ENCODE measurements around the gene BET1. TPM values are rescaled to one million over a fixed set of nuclear protein-coding genes. Genes with fewer than 3 reads are reported as not detected.
A peak's percentile ranks its signal among the peaks of the same experiment; 100 is the strongest.

BET1 gene
- total RNA-seq, 2 experiments from 2014 or later: 14.3 to 31.6 TPM

- H3K4me3 ChIP-seq (ENCODE audit: low read depth, low read length, poor library complexity, severe bottlenecking): peak overlapping the region; percentile 48
- POLR2A ChIA-PET: interaction anchor here (0.7 to 2.0 kb wide), 6 partner anchors 8 to 59 kb away, joined by 3 to 8 read pairs (median 4); no protein-coding TSS in a partner anchor
Observed at GRCh38 chr7:94049615-94050014, 45.5 kb upstream of the BET1 start.

GRCh38 chr7:94048755-94049154 lies 44.6 kb upstream of the BET1 start:
- intact Hi-C loops (cut with micrococcal nuclease; ENCODE audit: unreplicated experiment): no loop called here

More at GRCh38 chr7:94049615-94050014, 45.5 kb upstream of the BET1 start:
- Histone ChIP-seq H3K27ac (ENCODE audit: low read depth, low read length, poor library complexity, severe bottlenecking) (peak overlapping the region; percentile 97), H3K79me2 (ENCODE audit: insufficient read depth, low read depth, low read length) (no peaks in the 10 kb centered on the region), H3K9me3 (ENCODE audit: low read length) (no peaks in the 10 kb centered on the region; the same call in 1 of the 2 replicates), H3K4me1 (ENCODE audit: insufficient read depth, low read length, poor library complexity, severe bottlenecking) (peaks cover 79% of the 10 kb centered on the region), H3K36me3 (ENCODE audit: insufficient read depth, low read length) (no peaks in the 10 kb centered on the region), H3K9me2 (ENCODE audit: insufficient read depth, low read length) (no peaks in the 10 kb centered on the region), H2AFZ (ENCODE audit: low read length) (peak overlapping the region; percentile 63; the same call in 1 of the 2 replicates), H4K20me1 (ENCODE audit: insufficient read depth, low read length) (no peaks in the 10 kb centered on the region), H3K4me2 (ENCODE audit: low read length) (peak overlapping the region; percentile 98)
- intact Hi-C loops (cut with micrococcal nuclease; ENCODE audit: unreplicated experiment): loop anchor here (5.0 to 10.0 kb wide), 2 partner anchors 465 to 1457 kb away; partner anchors contain the start of gene FAM133B
- peak; percentile 64 for DNase-seq (ENCODE audit: low spot score)
- CTCF ChIA-PET (ENCODE audit: unreplicated experiment): no interaction called here
- TF ChIP-seq CTCF (conservative IDR thresholded peaks at IDR 0.05; ENCODE audit: low read length) (no peak), EZH2phosphoT487 (IDR thresholded peaks at IDR 0.05; ENCODE audit: borderline replicate concordance, low read depth, low read length) (no peak)
- TSS peak; percentile 59 for BruUV-seq (replicated peaks)

More at GRCh38 chr7:94048755-94049154, 44.6 kb upstream of the BET1 start:
- Histone ChIP-seq H3K4me1 (ENCODE audit: insufficient read depth, low read length, poor library complexity, severe bottlenecking) (peaks cover 74% of the 10 kb centered on the region), H3K9me2 (ENCODE audit: insufficient read depth, low read length) (no peaks in the 10 kb centered on the region), H4K20me1 (ENCODE audit: insufficient read depth, low read length) (no peaks in the 10 kb centered on the region), H3K4me3 (ENCODE audit: low read depth, low read length, poor library complexity, severe bottlenecking) (no peak overlapping the region), H2AFZ (ENCODE audit: low read length) (peak overlapping the region; percentile 46; the same call in 1 of the 2 replicates), H3K27ac (ENCODE audit: low read depth, low read length, poor library complexity, severe bottlenecking) (peak overlapping the region; percentile 97), H3K79me2 (ENCODE audit: insufficient read depth, low read depth, low read length) (no peaks in the 10 kb centered on the region), H3K36me3 (ENCODE audit: insufficient read depth, low read length) (no peaks in the 10 kb centered on the region), H3K4me2 (ENCODE audit: low read length) (no peak overlapping the region), H3K9me3 (ENCODE audit: low read length) (no peaks in the 10 kb centered on the region; the same call in 1 of the 2 replicates)
- BruUV-seq (replicated peaks): no TSS peak
- DNase-seq (ENCODE audit: low spot score): no peak
- CTCF ChIA-PET (ENCODE audit: unreplicated experiment): no interaction called here
- POLR2A ChIA-PET: interaction anchor here (2.0 kb wide), 1 partner anchor 15 kb away, joined by 5 read pairs; no protein-coding TSS in a partner anchor
- no peak for TF ChIP-seq EZH2phosphoT487 (IDR thresholded peaks at IDR 0.05; ENCODE audit: borderline replicate concordance, low read depth, low read length)
- TF ChIP-seq CTCF (conservative IDR thresholded peaks at IDR 0.05; ENCODE audit: low read length): no peak

Measured in OCI-LY7 (cell line).